ENCODE data around the gene BCL7A.

DNA sequence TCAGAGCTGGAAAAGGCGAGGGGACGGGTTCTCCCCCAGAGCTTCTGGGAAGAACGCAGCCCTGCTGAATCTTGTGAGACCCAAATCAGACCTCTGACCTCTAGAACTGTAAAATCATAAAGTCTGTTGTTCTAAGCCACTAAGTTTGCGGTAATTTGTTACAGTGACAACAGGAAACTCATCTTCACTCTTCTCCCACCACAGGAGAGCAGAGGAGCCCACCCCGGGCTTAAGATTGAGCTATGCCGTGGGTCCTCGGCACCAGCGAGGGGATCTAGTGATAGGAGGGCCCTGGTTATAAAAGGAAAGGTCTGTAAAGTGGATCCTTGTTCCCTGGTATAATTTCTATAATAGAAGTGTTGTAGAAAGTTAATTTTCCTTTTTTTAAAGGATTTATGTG, 64.4 kb downstream of the BCL7A start:
- TF ChIP-seq, protein P1, sequence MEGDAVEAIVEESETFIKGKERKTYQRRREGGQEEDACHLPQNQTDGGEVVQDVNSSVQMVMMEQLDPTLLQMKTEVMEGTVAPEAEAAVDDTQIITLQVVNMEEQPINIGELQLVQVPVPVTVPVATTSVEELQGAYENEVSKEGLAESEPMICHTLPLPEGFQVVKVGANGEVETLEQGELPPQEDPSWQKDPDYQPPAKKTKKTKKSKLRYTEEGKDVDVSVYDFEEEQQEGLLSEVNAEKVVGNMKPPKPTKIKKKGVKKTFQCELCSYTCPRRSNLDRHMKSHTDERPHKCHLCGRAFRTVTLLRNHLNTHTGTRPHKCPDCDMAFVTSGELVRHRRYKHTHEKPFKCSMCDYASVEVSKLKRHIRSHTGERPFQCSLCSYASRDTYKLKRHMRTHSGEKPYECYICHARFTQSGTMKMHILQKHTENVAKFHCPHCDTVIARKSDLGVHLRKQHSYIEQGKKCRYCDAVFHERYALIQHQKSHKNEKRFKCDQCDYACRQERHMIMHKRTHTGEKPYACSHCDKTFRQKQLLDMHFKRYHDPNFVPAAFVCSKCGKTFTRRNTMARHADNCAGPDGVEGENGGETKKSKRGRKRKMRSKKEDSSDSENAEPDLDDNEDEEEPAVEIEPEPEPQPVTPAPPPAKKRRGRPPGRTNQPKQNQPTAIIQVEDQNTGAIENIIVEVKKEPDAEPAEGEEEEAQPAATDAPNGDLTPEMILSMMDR (IDR thresholded peaks at IDR 0.05; ENCODE audit: poor library complexity) = no peak
- no peak for TF ChIP-seq EZH2 (IDR thresholded peaks at IDR 0.05; ENCODE audit: borderline replicate concordance)

All from hepatocyte (in vitro differentiated cells).